Measurements from ENCODE around the gene PRR30.

Gene PRR30

DNA sequence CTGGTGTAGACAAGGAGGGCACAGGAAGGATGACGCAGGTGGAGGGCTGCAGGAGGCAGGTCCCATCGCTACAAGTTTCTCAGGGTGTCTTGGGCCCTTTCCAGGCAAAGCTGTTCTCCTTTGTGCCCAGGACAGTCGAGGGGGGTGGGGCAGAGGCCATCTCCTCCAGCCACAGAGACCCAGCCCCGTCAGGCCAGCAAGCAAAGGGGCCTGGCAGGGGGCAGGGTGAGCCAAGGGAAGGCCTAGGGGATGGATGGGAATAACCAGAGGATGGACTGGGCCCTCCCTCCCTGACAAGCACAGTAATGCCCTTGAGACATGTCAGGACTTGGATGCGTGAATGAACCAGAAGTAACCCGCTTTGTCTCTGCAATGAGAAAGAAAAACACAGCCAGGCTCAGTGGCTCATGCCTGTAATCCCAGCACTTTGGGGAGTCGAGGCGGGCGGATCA lies 15.9 kb upstream of the PRR30 start:
- Histone ChIP-seq H3K9ac (ENCODE audit: low read depth in 1 of 2, low read length in 2 of 2) (no peak overlapping the region), H3K4me3 (ENCODE audit: low read depth in 1 of 2, low read length in 2 of 2) (no peak overlapping the region), H3K4me1 (ENCODE audit: control insufficient read depth in 1 of 2, insufficient read depth in 2 of 2, low read length in 2 of 2) (peaks cover under 1 to 5% of the 10 kb centered on the region in 2 donors), H3K27me3 (ENCODE audit: control insufficient read depth in 1 of 2, insufficient read depth in 2 of 2, low read length in 2 of 2) (no peaks in the 10 kb centered on the region), H3K36me3 (ENCODE audit: control insufficient read depth in 1 of 2, insufficient read depth in 2 of 2, low read length in 2 of 2) (no peaks in the 10 kb centered on the region), H3K9me3 (ENCODE audit: control insufficient read depth in 1 of 2, low read length in 2 of 2) (no peaks in the 10 kb centered on the region), H3K27ac (ENCODE audit: low read depth, low read length) (no peak overlapping the region)

DNA sequence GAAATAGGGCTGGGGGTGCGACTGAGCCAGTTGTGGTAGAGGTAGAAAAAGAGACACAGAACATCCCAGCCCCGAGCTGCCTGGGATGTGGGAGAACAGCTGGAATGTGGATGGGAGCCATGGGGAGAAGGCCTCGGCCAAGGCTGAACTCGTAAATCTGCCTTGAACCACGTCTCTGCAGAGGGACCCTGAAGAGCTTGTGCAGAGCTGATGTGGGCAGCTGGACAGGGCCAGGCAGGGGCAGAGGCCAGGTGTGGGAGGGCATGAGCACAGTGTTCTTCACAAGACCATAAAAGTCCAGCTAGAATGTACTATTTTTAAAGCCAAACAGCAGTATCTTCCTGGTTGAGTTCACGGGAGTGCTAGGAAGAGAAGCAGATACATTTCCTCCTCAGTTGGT lies 15.3 kb upstream of the PRR30 start:
- Histone ChIP-seq H3K27me3 (ENCODE audit: control insufficient read depth in 1 of 2, insufficient read depth in 2 of 2, low read length in 2 of 2) (no peaks in the 10 kb centered on the region), H3K4me3 (ENCODE audit: low read depth in 1 of 2, low read length in 2 of 2) (no peak overlapping the region), H3K9ac (ENCODE audit: low read depth in 1 of 2, low read length in 2 of 2) (no peak overlapping the region), H3K36me3 (ENCODE audit: control insufficient read depth in 1 of 2, insufficient read depth in 2 of 2, low read length in 2 of 2) (no peaks in the 10 kb centered on the region), H3K27ac (ENCODE audit: low read depth, low read length) (no peak overlapping the region), H3K9me3 (ENCODE audit: control insufficient read depth in 1 of 2, low read length in 2 of 2) (no peaks in the 10 kb centered on the region), H3K4me1 (ENCODE audit: control insufficient read depth in 1 of 2, insufficient read depth in 2 of 2, low read length in 2 of 2) (peaks cover 5 to 6% of the 10 kb centered on the region in 2 donors)

DNA sequence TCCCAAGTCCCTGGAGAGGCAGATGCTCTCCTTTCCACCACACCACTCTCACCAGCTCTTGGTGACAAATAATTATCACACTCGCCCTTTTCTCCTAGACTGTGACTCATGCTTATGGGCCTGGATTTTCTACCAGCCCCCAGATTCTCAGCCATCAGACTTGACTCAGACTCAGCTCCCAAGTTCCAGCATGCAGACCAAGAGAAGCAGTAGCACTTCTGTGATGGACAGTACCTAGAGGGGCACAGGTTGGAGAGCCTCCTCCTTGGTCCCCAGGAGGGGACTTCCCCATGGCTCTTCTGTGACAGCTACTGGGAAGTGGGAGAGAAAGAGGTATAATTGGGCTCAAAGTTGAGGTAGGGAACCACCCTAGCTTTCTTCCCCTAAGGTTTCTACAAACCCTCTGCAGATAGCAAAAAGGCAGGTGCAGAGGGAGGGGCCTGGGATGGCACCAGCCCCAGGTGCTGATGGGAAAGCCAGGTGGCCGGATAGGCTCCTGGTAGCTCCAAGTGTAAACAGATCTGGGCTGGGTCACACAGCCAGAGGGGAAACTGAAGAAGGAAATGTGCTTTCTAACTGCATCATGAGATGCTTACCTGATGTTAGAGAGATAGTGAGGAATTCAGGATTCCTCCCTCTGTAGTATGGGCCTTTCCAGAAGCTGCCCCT lies 13.7 kb upstream of the PRR30 start:
- peaks cover 5 to 6% of the 10 kb centered on the region in 2 donors for H3K4me1 ChIP-seq (ENCODE audit: control insufficient read depth in 1 of 2, insufficient read depth in 2 of 2, low read length in 2 of 2)
- no peaks in the 10 kb centered on the region for H3K9me3 ChIP-seq (ENCODE audit: control insufficient read depth in 1 of 2, low read length in 2 of 2)
- H3K4me3 ChIP-seq (ENCODE audit: low read depth in 1 of 2, low read length in 2 of 2): no peak overlapping the region
- no peaks in the 10 kb centered on the region for H3K27me3 ChIP-seq (ENCODE audit: control insufficient read depth in 1 of 2, insufficient read depth in 2 of 2, low read length in 2 of 2)
- no peaks in the 10 kb centered on the region for H3K36me3 ChIP-seq (ENCODE audit: control insufficient read depth in 1 of 2, insufficient read depth in 2 of 2, low read length in 2 of 2)
- H3K9ac ChIP-seq (ENCODE audit: low read depth in 1 of 2, low read length in 2 of 2): no peak overlapping the region
- H3K27ac ChIP-seq (ENCODE audit: low read depth, low read length): no peak overlapping the region

DNA sequence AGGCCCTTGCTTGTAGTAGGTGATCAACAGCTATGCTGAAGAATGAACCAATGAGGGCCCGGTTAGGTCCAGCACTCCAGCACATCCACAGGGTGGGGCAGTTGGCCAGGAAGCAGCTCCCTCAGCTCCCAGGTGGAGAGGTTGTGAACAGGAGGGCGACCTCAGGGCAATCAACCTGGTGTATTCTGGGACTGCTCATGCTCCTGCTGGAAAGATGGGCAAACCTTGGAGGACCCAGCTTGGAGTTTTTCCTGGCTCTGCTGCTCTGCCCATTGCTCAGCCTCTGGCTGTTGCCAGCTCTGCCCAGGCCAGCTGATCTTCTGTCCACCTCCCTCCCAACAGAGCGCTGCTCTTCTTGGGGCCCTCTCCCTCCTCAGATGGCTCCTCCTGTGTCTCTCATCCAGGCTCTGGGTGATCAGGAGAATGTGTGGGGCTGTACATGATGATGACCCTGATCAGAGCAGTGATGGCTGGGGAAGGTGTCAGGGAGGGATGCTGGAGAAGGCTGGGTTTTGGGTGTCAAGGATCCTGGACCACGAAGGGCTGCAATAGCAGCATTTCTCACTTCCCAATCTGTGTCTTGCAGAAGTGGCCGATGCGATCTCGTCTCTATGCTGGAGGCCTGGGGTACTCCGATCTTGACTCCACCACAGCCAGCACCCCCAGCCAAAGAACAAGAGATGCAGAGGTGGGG lies 13.0 kb upstream of the PRR30 start:
- Histone ChIP-seq H3K36me3 (ENCODE audit: control insufficient read depth in 1 of 2, insufficient read depth in 2 of 2, low read length in 2 of 2) (no peaks in the 10 kb centered on the region), H3K27ac (ENCODE audit: low read depth, low read length) (no peak overlapping the region), H3K27me3 (ENCODE audit: control insufficient read depth in 1 of 2, insufficient read depth in 2 of 2, low read length in 2 of 2) (no peaks in the 10 kb centered on the region), H3K4me3 (ENCODE audit: low read depth in 1 of 2, low read length in 2 of 2) (no peak overlapping the region), H3K9me3 (ENCODE audit: control insufficient read depth in 1 of 2, low read length in 2 of 2) (no peaks in the 10 kb centered on the region), H3K4me1 (ENCODE audit: control insufficient read depth in 1 of 2, insufficient read depth in 2 of 2, low read length in 2 of 2) (peaks cover 5 to 6% of the 10 kb centered on the region in 2 donors), H3K9ac (ENCODE audit: low read depth in 1 of 2, low read length in 2 of 2) (no peak overlapping the region)

DNA sequence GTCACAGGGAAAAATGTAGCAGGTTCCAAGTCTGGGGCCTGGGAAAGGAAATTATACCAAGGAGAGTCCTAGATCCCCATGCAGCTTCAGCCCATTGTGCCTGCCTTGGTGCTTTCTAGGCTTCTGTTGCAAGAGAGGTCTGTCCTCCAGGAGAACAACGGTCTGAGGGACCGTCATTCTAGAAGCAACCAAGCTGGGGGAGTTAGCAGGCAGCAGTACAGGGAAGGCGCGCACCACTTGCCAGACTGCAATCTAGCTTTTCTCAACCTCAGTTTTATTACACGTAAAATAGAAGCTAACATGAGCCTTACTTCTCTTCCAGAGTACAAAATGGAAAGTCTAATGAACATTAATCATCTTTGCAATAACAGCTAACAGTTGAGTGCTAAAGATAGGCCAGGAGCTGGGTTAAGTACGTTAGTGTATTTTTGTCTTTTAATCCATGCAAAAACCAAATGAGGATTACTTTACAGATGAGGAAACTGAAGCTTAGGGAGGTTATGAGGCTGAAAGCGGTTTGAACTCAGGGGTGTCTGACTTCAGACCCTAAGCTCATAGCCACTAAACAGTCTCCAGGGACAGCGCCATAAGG lies 11.5 kb upstream of the PRR30 start:
- H3K4me3 ChIP-seq (ENCODE audit: low read depth in 1 of 2, low read length in 2 of 2): no peak overlapping the region
- peaks cover 5 to 6% of the 10 kb centered on the region in 2 donors for H3K4me1 ChIP-seq (ENCODE audit: control insufficient read depth in 1 of 2, insufficient read depth in 2 of 2, low read length in 2 of 2)
- no peak overlapping the region for H3K27ac ChIP-seq (ENCODE audit: low read depth, low read length)
- H3K9ac ChIP-seq (ENCODE audit: low read depth in 1 of 2, low read length in 2 of 2): no peak overlapping the region
- H3K27me3 ChIP-seq (ENCODE audit: control insufficient read depth in 1 of 2, insufficient read depth in 2 of 2, low read length in 2 of 2): no peaks in the 10 kb centered on the region
- H3K36me3 ChIP-seq (ENCODE audit: control insufficient read depth in 1 of 2, insufficient read depth in 2 of 2, low read length in 2 of 2): no peaks in the 10 kb centered on the region
- H3K9me3 ChIP-seq (ENCODE audit: control insufficient read depth in 1 of 2, low read length in 2 of 2): no peaks in the 10 kb centered on the region

DNA sequence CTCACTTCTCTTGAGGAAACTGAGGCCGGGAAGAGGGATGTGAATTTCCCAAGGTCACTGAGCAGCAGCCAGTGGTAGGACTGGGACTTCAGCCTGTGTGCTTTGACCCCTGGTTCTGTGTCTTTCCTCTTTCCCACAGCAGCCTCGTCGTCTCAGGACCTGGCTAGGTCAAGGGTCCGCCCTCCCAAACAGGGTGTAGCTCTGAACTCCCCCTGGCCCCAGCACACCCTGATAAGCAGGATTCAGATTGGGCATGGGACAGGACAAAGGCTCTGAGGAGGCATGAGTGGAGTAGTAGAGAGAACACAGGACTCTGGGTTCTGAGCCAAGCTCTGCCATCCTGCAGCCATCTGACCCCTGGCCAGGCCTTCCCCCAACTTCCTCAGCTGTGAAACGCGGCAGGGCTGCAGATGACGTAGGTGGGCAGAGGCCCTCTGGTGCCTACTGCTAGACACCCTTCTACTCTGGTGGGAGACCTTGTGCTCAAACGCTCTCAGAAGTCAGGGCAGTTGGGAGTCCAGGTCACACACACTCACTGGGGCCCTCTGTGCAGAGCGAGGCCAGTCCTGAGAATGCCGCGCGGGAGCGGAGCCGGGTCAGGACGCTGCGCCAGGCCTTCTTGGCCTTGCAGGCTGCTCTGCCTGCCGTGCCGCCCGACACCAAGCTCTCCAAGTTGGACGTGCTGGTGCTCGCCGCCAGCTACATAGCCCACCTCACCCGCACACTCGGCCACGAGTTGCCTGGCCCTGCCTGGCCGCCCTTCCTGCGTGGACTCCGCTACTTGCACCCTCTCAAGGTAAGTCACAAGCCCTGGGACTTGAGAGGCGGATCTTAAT lies 10.6 kb upstream of the PRR30 start:
- no peaks in the 10 kb centered on the region for H3K36me3 ChIP-seq (ENCODE audit: control insufficient read depth in 1 of 2, insufficient read depth in 2 of 2, low read length in 2 of 2)
- no peak overlapping the region for H3K4me3 ChIP-seq (ENCODE audit: low read depth in 1 of 2, low read length in 2 of 2)

DNA sequence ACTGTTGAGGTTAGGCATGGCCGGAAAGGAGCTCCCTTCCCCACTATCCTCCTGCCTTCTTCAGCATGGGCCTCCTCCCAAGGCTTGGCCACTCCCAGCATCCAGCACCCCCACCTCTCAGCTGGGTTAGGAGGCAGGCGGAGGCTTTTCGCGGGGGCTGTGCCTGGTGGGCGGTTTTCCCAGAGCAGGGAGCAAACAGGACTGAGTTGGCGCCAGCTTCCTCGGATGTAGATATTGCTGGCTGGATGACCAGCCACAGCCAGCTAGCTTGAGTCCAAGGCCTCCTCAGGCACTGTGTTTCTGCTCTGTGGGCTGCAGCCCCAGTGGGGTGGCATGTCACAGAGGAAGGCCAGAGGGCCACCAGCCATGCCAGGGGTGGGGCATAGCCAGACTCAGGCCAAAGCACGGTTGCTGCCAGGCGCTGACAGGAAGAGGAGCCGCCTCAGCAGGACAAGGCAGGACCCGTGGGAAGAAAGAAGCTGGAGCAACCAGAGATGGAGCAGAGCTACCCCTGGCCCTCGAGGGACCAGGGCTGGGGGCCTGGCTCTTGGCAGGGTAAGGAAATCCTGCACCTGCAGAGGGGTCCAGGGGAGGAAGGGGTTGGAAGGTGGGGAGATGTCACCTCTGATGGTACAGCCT lies 9.7 kb upstream of the PRR30 start, which contains the start of gene TCF23:
TSS of gene TCF23 (plus strand) at position 204 of the 639 bp plus-strand sequence. CDS start at position 334, 130 bp downstream.
- H3K36me3 ChIP-seq (ENCODE audit: control insufficient read depth in 1 of 2, insufficient read depth in 2 of 2, low read length in 2 of 2): no peaks in the 10 kb centered on the region
- peaks cover 5 to 6% of the 10 kb centered on the region in 2 donors for H3K4me1 ChIP-seq (ENCODE audit: control insufficient read depth in 1 of 2, insufficient read depth in 2 of 2, low read length in 2 of 2)
- no peaks in the 10 kb centered on the region for H3K9me3 ChIP-seq (ENCODE audit: control insufficient read depth in 1 of 2, low read length in 2 of 2)
- H3K4me3 ChIP-seq (ENCODE audit: low read depth in 1 of 2, low read length in 2 of 2): no peak within 1 kb of the TSS
- H3K27me3 ChIP-seq (ENCODE audit: control insufficient read depth in 1 of 2, insufficient read depth in 2 of 2, low read length in 2 of 2): no peaks in the 10 kb centered on the region
- H3K9ac ChIP-seq (ENCODE audit: low read depth in 1 of 2, low read length in 2 of 2): no peak within 1 kb of the TSS
- H3K27ac ChIP-seq (ENCODE audit: low read depth, low read length): no peak within 1 kb of the TSS

More for the DNA sequence above, 10.6 kb upstream of the PRR30 start:
- Histone ChIP-seq H3K4me1 (ENCODE audit: control insufficient read depth in 1 of 2, insufficient read depth in 2 of 2, low read length in 2 of 2) (peaks cover 5 to 6% of the 10 kb centered on the region in 2 donors), H3K27me3 (ENCODE audit: control insufficient read depth in 1 of 2, insufficient read depth in 2 of 2, low read length in 2 of 2) (no peaks in the 10 kb centered on the region), H3K27ac (ENCODE audit: low read depth, low read length) (no peak overlapping the region), H3K9ac (ENCODE audit: low read depth in 1 of 2, low read length in 2 of 2) (no peak overlapping the region), H3K9me3 (ENCODE audit: control insufficient read depth in 1 of 2, low read length in 2 of 2) (no peaks in the 10 kb centered on the region)

DNA sequence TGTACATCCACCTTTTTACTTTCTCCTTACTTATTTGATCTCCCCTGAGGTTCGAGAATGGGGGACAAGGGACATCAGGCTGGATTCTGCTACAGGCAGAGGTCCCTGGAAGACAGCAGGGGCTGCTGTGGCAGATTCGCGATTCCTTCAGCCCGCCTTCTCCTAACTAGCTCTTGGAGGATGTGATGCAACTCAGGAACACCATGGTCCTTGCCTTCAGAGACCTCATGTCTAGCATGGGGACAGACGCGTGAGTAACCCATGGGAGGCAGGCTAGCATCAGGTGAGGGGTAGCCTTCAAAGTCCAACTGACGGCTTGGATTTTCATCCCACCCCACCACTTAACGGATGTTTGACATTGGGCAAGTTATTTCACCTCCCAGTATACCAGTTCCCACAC lies 8.7 kb upstream of the PRR30 start:
- Histone ChIP-seq H3K4me3 (ENCODE audit: low read depth in 1 of 2, low read length in 2 of 2) (no peak overlapping the region), H3K36me3 (ENCODE audit: control insufficient read depth in 1 of 2, insufficient read depth in 2 of 2, low read length in 2 of 2) (no peaks in the 10 kb centered on the region), H3K4me1 (ENCODE audit: control insufficient read depth in 1 of 2, insufficient read depth in 2 of 2, low read length in 2 of 2) (peaks cover 2 to 6% of the 10 kb centered on the region in 2 donors), H3K9ac (ENCODE audit: low read depth in 1 of 2, low read length in 2 of 2) (no peak overlapping the region), H3K27ac (ENCODE audit: low read depth, low read length) (no peak overlapping the region), H3K27me3 (ENCODE audit: control insufficient read depth in 1 of 2, insufficient read depth in 2 of 2, low read length in 2 of 2) (no peaks in the 10 kb centered on the region), H3K9me3 (ENCODE audit: control insufficient read depth in 1 of 2, low read length in 2 of 2) (no peaks in the 10 kb centered on the region)

DNA sequence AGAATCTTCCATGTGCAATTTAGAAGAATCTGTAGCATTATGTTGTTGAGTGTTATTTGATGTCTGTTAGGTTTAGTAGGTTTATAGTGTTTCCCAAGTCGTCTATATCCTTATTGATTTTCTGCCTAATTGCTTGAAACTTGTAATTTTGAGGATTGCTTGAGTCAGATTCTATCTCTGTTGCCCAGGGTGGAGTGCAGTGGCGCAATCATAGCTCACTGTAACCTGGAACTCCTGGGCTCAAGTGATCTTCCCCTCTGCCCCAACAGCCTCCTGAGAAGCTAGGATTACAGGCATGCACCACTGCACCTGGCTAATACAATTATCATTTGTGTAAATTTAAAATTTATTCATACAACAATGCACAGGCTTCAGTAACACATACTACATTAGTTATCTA lies 6.5 kb upstream of the PRR30 start:
- H3K36me3 ChIP-seq (ENCODE audit: control insufficient read depth in 1 of 2, insufficient read depth in 2 of 2, low read length in 2 of 2): no peaks in the 10 kb centered on the region
- H3K9ac ChIP-seq (ENCODE audit: low read depth in 1 of 2, low read length in 2 of 2): no peak overlapping the region
- H3K27me3 ChIP-seq (ENCODE audit: control insufficient read depth in 1 of 2, insufficient read depth in 2 of 2, low read length in 2 of 2): no peaks in the 10 kb centered on the region
- peaks cover 0 to 6% of the 10 kb centered on the region in 2 donors for H3K4me1 ChIP-seq (ENCODE audit: control insufficient read depth in 1 of 2, insufficient read depth in 2 of 2, low read length in 2 of 2)
- H3K9me3 ChIP-seq (ENCODE audit: control insufficient read depth in 1 of 2, low read length in 2 of 2): no peaks in the 10 kb centered on the region
- no peak overlapping the region for H3K4me3 ChIP-seq (ENCODE audit: low read depth in 1 of 2, low read length in 2 of 2)
- H3K27ac ChIP-seq (ENCODE audit: low read depth, low read length): no peak overlapping the region
